GM18870 (cell line): ENCODE data around the gene NFATC1.

Experiments
- ATAC-seq: cut with Tn5 transposase; IDR thresholded peaks from one replicate; pipeline ENCODE4 v1.9.1; 2021; ENCODE audit warnings: moderate library complexity; ENCODE audit not compliant: unreplicated experiment

NFATC1 gene

DNA sequence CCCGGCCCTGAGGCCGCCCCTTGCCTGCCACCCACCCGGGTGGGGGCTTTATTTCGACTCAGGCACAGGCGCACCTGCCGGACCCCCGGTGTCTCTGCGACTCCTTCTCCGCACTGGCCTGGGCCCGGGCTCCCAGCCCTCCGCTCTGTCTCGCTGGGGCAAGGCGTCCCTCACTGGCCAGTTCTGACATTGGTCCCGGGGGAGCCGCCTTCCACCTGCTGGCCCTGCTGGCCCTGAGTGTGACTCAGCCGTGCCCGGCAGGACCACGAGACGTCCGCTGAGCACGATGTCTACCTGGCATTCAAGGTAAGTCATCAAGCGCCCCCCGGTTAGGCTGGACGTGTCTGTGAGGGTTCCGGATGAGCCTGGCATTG, 152.3 kb downstream of the NFATC1 start:
- ATAC-seq = no peak

GRCh38 chr18:79548621-79548985, 152.9 kb downstream of the NFATC1 start:
- no peak for ATAC-seq

DNA sequence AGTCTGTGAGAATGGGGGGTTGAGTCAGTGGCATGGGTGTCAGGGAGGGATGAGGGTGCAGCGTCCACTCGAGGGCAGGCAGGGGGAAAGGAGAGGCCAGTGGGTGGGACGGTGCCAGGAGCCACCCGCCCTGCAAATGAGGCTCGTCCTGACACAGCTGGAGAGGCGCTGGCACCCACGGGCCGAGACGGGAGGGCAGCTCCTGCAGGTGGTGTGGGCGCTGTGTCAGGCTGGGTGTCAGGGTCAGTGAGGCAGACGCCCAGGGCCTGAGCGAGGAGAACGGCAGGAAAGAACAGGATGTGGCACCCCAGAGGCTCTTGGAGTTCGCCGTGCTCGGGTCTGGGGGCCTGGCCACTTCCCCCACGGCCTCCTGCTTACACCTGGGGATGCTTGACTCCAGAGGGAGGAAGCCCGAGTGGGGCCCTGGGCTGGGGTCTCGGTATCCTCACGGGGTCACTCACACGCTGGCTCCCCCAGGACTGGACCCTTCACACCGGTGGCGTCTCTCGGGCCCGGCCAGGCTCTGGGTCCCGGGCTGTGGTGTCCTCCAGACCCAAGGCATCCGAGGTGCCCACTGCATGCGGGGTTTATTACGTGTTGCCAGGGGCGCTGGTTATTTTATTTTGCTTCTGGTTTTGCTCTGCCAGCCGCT, 153.4 kb downstream of the NFATC1 start:
- ATAC-seq = no peak

DNA sequence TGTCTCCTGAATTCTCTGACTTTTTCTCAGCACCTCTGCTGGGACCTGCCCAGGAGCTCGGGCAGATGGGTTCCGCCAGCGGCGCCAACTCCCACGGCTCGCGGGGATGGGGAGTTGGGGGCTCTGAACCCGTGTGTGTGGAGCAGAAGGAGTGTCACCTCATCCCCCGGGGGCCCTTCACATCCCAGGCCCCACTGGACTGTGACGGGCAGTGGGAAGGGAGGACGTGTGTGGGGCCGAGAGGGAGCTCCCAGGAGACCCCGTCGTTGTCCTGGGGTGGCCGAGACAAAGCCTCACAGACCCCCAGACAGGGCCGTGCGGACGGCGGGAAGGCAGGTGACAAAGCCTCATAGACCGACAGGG, 153.9 kb downstream of the NFATC1 start:
- ATAC-seq = no peak

DNA sequence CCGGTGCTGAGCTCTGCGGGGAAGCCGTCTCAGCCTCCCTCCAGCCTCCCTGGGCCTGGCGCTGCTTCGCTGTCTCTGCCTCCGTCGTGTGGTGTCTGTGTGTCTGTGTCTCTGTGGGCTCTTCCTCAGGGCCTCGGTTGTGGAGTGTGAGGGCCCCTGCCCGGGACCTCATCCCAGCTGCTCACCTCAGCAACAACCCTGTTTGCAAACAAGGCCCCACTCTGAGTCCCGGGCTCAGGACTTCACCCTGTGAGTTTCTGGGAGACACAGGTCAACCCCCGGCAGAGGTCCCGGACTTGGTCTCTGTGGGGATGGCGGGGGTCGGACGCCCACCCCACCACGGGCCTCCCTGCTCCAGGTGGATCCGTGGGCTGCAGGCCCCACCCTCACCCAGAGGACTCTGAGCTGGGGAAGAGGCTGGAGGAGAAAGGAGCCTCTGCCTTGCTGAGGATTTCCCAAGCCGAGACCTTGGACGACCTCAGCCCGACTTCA, 156.5 kb downstream of the NFATC1 start:
- no peak for ATAC-seq

DNA sequence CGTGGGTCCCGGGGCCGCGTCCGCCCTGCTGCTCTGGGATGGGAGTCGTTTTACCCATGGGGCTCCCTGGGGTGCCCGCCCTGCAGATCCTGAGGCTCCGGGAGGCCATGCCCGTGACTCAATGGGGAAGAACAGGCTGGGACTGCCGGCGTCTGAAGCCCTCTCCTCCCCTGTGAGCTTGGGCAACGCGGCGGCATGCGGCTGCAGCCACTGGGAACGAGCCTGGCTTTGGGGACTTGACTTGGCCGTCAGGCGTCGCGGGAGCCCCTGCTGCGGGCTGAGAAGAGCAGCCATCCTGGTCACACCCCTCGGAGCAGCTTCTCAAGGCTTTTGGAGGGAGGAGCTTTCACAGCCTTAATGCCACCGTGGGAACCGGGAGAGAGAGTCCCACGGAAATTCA, 157.0 kb downstream of the NFATC1 start:
- ATAC-seq = no peak

GRCh38 chr18:79553154-79553553, 157.4 kb downstream of the NFATC1 start:
- no peak for ATAC-seq

- ATAC-seq = no peak
Measured at GRCh38 chr18:79553696-79554095, 158.0 kb downstream of the NFATC1 start.

GRCh38 chr18:79554321-79554720, 158.6 kb downstream of the NFATC1 start:
- no peak for ATAC-seq

DNA sequence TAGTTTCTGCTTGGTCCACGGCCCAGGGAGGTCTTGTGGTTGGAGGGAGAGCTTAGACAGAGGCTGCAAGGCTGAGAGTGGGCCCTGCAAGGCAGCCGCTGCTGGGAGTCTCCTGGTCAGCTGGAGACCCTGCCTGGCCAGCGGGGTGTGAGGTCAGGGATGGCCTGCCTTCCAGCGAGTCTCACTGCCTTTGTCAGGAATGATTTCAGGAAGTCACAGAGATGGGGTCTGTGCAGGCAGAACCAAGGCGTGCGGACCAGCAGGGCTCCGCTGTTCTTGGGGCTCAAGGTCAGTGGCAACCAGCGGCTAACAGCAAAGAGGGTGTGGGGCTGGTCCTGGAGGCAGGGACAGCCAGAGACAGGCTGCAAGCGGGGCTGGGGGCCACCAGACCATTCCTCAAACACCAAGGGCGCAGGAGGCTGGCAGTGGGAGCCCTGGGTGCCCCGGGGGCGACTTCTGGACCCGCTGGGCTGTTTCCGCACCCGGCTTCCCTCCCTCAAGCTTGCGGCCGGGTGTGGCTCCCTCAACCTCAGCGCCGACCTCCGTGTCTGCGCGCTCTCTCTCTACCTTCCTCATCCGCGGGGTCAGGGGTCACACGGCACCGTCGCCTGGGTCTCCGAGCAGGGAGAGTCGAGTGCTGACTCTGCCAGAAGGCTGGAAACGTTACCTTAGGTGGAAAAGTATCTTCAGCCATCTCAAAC, 159.4 kb downstream of the NFATC1 start:
- ATAC-seq = no peak

DNA sequence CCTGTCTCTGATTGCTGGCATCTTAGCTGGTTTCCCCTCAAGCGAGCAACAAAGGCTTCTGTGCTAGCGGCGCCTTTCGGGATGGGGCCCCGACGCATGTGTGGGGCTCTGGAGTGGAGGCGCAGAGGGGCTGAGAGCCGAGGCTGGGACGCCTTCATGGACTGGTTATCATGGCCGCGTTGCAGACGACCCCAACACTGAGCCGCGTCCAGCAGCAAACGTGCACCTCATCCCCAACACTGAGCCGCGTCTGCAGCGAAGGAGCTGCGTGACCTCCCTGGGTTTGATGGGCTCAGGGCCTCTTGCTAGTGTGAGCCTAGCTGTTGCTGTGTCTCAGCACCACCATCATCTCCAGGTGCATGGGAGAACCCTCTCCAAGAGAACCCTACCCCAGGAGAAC, 160.2 kb downstream of the NFATC1 start:
- ATAC-seq = no peak

- no peak for ATAC-seq
Measured at GRCh38 chr18:79556829-79557585, 161.3 kb downstream of the NFATC1 start.

DNA sequence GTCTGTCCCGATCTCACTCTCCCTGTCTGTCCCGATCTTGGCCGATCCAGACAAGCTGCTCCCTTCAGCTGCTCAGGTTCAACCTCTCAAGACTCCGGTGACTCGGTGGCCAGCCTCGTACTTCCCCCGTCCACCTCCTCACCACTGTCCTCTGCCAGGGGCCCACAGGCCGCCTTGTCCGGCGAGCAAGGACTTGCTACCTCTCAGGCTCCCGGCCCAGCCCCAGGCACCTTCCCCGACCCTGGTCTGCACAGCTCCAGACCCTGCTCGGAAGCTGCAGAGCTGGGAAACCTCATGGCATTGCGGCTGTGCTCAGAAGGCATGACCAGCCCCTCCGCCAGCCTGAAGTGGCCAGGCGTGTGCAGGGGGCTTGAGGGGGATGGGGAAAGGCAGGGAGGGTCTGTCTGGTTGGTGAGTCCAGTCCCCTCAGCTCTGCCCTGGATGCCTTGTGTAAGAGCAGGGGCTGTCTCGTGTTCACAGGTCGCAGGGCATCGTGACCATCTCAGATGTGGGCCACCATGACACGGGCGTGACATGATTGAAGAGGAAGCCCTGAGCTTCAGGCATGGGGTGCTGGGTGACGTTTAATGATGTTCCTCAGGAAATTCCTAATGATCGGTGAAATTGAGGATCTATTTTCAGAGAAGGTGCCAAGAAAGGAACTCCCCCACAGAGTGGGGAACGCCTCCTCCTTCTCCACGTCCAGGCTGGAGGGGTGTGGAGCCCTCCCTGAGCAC, 162.6 kb downstream of the NFATC1 start:
- no peak for ATAC-seq

GRCh38 chr18:79558933-79559416, 163.2 kb downstream of the NFATC1 start:
- no peak for ATAC-seq

DNA sequence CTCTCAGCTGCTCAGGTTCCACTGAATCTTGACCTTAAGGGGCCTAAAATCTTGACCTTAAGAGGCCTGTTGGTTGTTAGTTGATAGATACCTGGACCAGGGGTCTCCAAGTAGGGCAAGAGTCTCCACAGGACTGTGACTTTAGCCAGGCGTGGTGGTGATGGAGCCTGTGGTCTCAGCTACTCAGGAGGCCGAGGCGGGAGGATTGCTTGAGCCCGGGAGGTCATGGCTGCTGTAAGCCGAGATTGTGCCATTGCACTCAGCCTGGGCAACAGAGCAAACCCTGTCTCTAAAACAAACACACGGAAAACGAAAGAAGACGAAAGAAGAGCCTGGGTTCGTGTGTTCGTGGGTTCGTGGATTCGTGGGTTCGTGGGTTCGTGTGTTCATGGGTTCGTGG, 163.7 kb downstream of the NFATC1 start:
- ATAC-seq = no peak

DNA sequence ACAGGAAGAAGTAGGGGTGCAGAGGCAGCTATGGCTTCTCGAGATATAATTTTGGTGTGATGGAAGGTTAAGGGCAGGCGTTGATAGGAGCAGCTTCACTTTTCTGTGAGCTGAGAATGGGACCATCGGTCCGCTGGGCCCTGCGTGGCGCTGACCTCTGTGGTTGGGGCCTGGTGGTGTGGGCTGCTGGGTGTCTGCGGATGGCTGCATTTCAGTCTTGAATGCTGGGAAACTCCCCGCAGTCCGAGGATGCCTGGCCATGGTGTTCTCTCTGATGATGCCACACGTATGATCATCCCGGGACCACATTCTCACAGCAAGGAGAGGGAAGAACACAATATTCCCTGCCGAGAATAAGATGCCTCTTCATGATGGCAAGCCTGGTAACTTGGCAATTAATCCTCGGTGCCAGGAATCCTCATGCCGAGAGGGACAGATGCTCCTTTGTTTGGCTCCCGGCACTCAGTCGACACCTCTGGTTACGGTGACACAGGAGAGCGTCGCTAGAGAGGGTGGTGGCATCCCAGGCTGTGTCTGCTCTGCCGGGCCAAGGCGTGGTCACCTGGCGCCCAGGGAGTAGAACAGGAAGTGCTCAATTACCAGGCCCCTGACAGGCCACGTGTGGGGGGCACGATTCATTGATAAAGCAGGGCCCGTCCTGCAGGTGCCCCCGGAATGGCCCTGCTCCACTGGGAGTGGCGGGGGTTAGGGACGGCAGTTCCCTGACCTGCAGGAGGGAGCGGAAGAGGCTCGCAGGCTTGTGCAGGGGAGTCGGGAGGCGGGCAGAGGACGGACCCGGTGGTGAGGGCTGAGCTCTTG, 164.5 kb downstream of the NFATC1 start:
- ATAC-seq = no peak

GRCh38 chr18:79560861-79561210, 165.1 kb downstream of the NFATC1 start:
- ATAC-seq = no peak

DNA sequence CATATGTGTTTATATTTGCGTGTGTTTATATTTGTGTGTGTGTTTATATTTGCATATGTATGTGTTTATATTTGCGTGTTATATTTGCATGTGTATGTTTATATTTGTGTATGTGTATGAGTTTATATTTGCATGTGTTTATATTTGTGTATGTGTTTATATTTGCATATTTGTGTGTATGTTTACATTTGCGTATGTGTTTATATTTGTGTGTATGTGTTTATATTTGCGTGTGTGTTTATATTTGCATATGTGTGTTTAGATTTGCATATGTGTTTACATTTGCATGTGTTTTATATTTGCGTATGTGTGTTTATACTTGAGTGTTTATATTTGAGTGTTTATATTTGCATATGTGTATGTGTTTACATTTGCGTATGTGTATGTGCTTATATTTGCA, 168.2 kb downstream of the NFATC1 start:
- no peak for ATAC-seq

GRCh38 chr18:79564441-79564840, 168.7 kb downstream of the NFATC1 start:
- ATAC-seq = no peak

DNA sequence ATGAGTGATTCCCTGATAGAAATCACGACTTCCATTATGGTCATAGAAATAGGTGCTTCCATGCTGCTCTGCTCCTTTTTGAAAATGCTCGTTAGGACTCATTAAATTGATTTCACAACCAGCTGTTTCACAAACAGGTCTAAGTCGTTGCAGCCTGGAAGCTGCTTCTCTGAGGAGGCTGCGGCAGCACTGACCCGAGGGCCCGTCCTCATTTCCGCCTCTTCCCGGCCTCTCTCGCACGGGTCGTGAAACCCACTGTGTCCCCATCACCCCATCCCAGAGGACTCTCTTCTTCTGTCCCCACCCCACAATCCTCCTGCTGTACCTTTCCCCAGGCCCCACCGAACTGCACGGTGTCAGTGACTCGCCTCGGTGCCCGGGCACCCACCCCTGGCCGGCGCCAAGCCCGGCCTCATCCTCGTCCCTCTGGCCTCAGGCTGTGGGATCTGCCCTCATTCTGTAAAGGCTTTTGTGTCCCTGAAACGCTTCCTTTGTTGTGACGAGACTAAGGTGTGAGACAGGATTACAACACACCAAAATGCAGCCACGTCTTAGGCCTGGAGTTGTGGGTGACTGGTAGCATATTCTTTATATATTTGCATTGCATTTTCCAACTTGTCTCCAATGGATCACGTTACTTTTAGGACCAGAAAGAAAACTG, 171.2 kb downstream of the NFATC1 start:
- ATAC-seq = no peak
